Effector memory CD8-positive, alpha-beta T cell (primary cell): Measurements from ENCODE around the gene ITGA2B.

Experiments
- ATAC-seq: fragments of 150-1000 bp; cut with Tn5 transposase; replicated peaks from 2 replicates; pipeline ENCODE4 v1.10.0; 2021; ENCODE audit warnings: mild to moderate bottlenecking, moderate library complexity
- DNase-seq, 3 experiments: peaks; one replicate each; pipeline ENCODE4 v3.0.0; 2021
- H3K27ac Mint-ChIP-seq, 2 donors: one replicate each; pipeline ENCODE4 v1.8.0; 2022; ENCODE audit warnings: mild to moderate bottlenecking in 2 of 2, mixed read lengths in 2 of 2, moderate library complexity in 2 of 2
- H3K27me3 Mint-ChIP-seq, 2 donors: one replicate each; pipeline ENCODE4 v1.8.0; 2022; ENCODE audit warnings: mixed read lengths in 2 of 2
- H3K36me3 Mint-ChIP-seq: one replicate; pipeline ENCODE4 v1.8.0; 2022; ENCODE audit warnings: mild to moderate bottlenecking, moderate library complexity, mixed read lengths; ENCODE audit not compliant: insufficient read depth
- H3K4me1 Mint-ChIP-seq, 2 donors: one replicate each; pipeline ENCODE4 v1.8.0; 2022; ENCODE audit warnings: low read depth in 2 of 2, mixed read lengths in 2 of 2
- H3K4me3 Mint-ChIP-seq, 2 donors: one replicate each; pipeline ENCODE4 v1.8.0; 2022; ENCODE audit warnings: mild to moderate bottlenecking in 2 of 2, mixed read lengths in 2 of 2, moderate library complexity in 2 of 2
- H3K9me3 Mint-ChIP-seq, 2 donors: one replicate each; pipeline ENCODE4 v1.8.0; 2022; ENCODE audit warnings: mixed read lengths in 2 of 2

The ITGA2B gene

GRCh38 chr17:44384823-44385286 lies 4.6 kb downstream of the ITGA2B start:
- Mint-ChIP-seq H3K36me3 (peaks cover 7% of the 10 kb centered on the region), H3K27ac (no peak overlapping the region), H3K4me3 (peak overlapping the region; percentile 76), H3K4me1 (peaks cover 12 to 13% of the 10 kb centered on the region in 2 donors), H3K27me3 (peaks cover 24 to 64% of the 10 kb centered on the region in 2 donors), H3K9me3 (peaks cover 0 to 3% of the 10 kb centered on the region in 2 donors)
- DNase-seq, result no peak
- ATAC-seq, result peak; percentile 15

GRCh38 chr17:44384281-44384822 lies 5.1 kb downstream of the ITGA2B start:
- ATAC-seq (no peak), DNase-seq (no peak)
- Mint-ChIP-seq H3K9me3 (peaks cover 0 to under 1% of the 10 kb centered on the region in 2 donors), H3K36me3 (peaks cover 7% of the 10 kb centered on the region), H3K27me3 (peaks cover 24 to 59% of the 10 kb centered on the region in 2 donors), H3K4me1 (peaks cover 7 to 8% of the 10 kb centered on the region in 2 donors), H3K27ac (no peak overlapping the region), H3K4me3 (peak overlapping the region; percentile 76)

GRCh38 chr17:44383861-44384260 lies 5.6 kb downstream of the ITGA2B start:
- Mint-ChIP-seq H3K27me3 (peaks cover 24 to 56% of the 10 kb centered on the region in 2 donors), H3K4me1 (peaks cover 6 to 7% of the 10 kb centered on the region in 2 donors), H3K9me3 (no peaks in the 10 kb centered on the region), H3K36me3 (peaks cover 7% of the 10 kb centered on the region), H3K27ac (no peak overlapping the region), H3K4me3 (no peak overlapping the region)
- ATAC-seq (no peak), DNase-seq (no peak)

GRCh38 chr17:44383363-44383762 lies 6.1 kb downstream of the ITGA2B start:
- no peak for DNase-seq
- Mint-ChIP-seq H3K4me3 (no peak overlapping the region), H3K36me3 (peaks cover 4% of the 10 kb centered on the region), H3K27ac (no peak overlapping the region), H3K9me3 (no peaks in the 10 kb centered on the region), H3K4me1 (peaks cover 6 to 7% of the 10 kb centered on the region in 2 donors), H3K27me3 (peaks cover 29 to 59% of the 10 kb centered on the region in 2 donors)
- no peak for ATAC-seq

GRCh38 chr17:44382917-44383316 lies 6.5 kb downstream of the ITGA2B start:
- H3K27me3 Mint-ChIP-seq, result peaks cover 30 to 59% of the 10 kb centered on the region in 2 donors
- no peak overlapping the region for H3K27ac Mint-ChIP-seq
- no peak overlapping the region for H3K4me3 Mint-ChIP-seq
- H3K36me3 Mint-ChIP-seq, result peaks cover 3% of the 10 kb centered on the region
- ATAC-seq (no peak), DNase-seq (no peak)
- H3K9me3 Mint-ChIP-seq, result no peaks in the 10 kb centered on the region
- H3K4me1 Mint-ChIP-seq, result peaks cover 6 to 7% of the 10 kb centered on the region in 2 donors

GRCh38 chr17:44381810-44382305 lies 7.6 kb downstream of the ITGA2B start:
- peaks cover 30 to 67% of the 10 kb centered on the region in 2 donors for H3K27me3 Mint-ChIP-seq
- H3K9me3 Mint-ChIP-seq, result no peaks in the 10 kb centered on the region
- ATAC-seq, result no peak
- H3K4me1 Mint-ChIP-seq, result peaks cover 6 to 7% of the 10 kb centered on the region in 2 donors
- no peak overlapping the region for H3K4me3 Mint-ChIP-seq
- no peak for DNase-seq
- H3K27ac Mint-ChIP-seq, result no peak overlapping the region
- H3K36me3 Mint-ChIP-seq, result peaks cover 3% of the 10 kb centered on the region

GRCh38 chr17:44380767-44381166 lies 8.7 kb downstream of the ITGA2B start:
- Mint-ChIP-seq H3K4me1 (peaks cover 0 to 7% of the 10 kb centered on the region in 2 donors), H3K36me3 (no peaks in the 10 kb centered on the region), H3K27ac (no peak overlapping the region), H3K27me3 (peaks cover 23 to 71% of the 10 kb centered on the region in 2 donors), H3K4me3 (no peak overlapping the region), H3K9me3 (no peaks in the 10 kb centered on the region)
- ATAC-seq (no peak), DNase-seq (no peak)

GRCh38 chr17:44379887-44380286 lies 9.6 kb downstream of the ITGA2B start:
- Mint-ChIP-seq H3K27me3 (peaks cover 23 to 74% of the 10 kb centered on the region in 2 donors), H3K4me3 (no peak overlapping the region), H3K9me3 (no peaks in the 10 kb centered on the region), H3K4me1 (peaks cover 0 to 6% of the 10 kb centered on the region in 2 donors), H3K36me3 (no peaks in the 10 kb centered on the region), H3K27ac (no peak overlapping the region)
- no peak for DNase-seq
- ATAC-seq, result no peak

- Mint-ChIP-seq H3K27ac (no peak overlapping the region), H3K27me3 (peaks cover 22 to 74% of the 10 kb centered on the region in 2 donors), H3K4me3 (no peak overlapping the region), H3K4me1 (peaks cover 0 to 2% of the 10 kb centered on the region in 2 donors), H3K9me3 (no peaks in the 10 kb centered on the region), H3K36me3 (no peaks in the 10 kb centered on the region)
- DNase-seq, result no peak
- ATAC-seq, result no peak
Observed at GRCh38 chr17:44378171-44378705, 11.2 kb downstream of the ITGA2B start.

GRCh38 chr17:44376779-44377178 lies 12.7 kb downstream of the ITGA2B start:
- H3K4me3 Mint-ChIP-seq, result no peak overlapping the region
- ATAC-seq, result no peak
- H3K27me3 Mint-ChIP-seq, result peaks cover 15 to 72% of the 10 kb centered on the region in 2 donors
- no peaks in the 10 kb centered on the region for H3K9me3 Mint-ChIP-seq
- H3K27ac Mint-ChIP-seq, result no peak overlapping the region
- H3K4me1 Mint-ChIP-seq, result peaks cover 0 to 2% of the 10 kb centered on the region in 2 donors
- DNase-seq, result no peak
- H3K36me3 Mint-ChIP-seq, result peaks cover 3% of the 10 kb centered on the region

GRCh38 chr17:44376124-44376523 lies 13.3 kb downstream of the ITGA2B start:
- H3K4me1 Mint-ChIP-seq, result peaks cover 0 to 2% of the 10 kb centered on the region in 2 donors
- peaks cover 17 to 75% of the 10 kb centered on the region in 2 donors for H3K27me3 Mint-ChIP-seq
- ATAC-seq, result no peak

GRCh38 chr17:44375196-44376017 lies 14.0 kb downstream of the ITGA2B start:
- DNase-seq (no peak), ATAC-seq (no peak)
- Mint-ChIP-seq H3K4me1 (peaks cover 0 to 2% of the 10 kb centered on the region in 2 donors), H3K27ac (no peak overlapping the region), H3K36me3 (peaks cover 3% of the 10 kb centered on the region), H3K27me3 (peaks cover 17 to 78% of the 10 kb centered on the region in 2 donors), H3K4me3 (no peak overlapping the region), H3K9me3 (no peaks in the 10 kb centered on the region)

More at GRCh38 chr17:44376124-44376523, 13.3 kb downstream of the ITGA2B start:
- Mint-ChIP-seq H3K27ac (no peak overlapping the region), H3K9me3 (no peaks in the 10 kb centered on the region), H3K36me3 (peaks cover 3% of the 10 kb centered on the region), H3K4me3 (no peak overlapping the region)
- no peak for DNase-seq

GRCh38 chr17:44374306-44375195 lies 14.9 kb downstream of the ITGA2B start:
- Mint-ChIP-seq H3K27ac (no peak overlapping the region), H3K4me1 (peaks cover 0 to 5% of the 10 kb centered on the region in 2 donors), H3K4me3 (no peak overlapping the region), H3K36me3 (peaks cover 3% of the 10 kb centered on the region), H3K27me3 (peaks cover 17 to 82% of the 10 kb centered on the region in 2 donors), H3K9me3 (no peaks in the 10 kb centered on the region)
- ATAC-seq, result no peak
- no peak for DNase-seq
